ENCODE results near the gene COQ3. TPM values are rescaled to one million over a fixed set of nuclear protein-coding genes. Genes with fewer than 3 reads are reported as not detected.

COQ3 gene
- total RNA-seq, 1 experiment from 2014 or later = 14.4 TPM

DNA sequence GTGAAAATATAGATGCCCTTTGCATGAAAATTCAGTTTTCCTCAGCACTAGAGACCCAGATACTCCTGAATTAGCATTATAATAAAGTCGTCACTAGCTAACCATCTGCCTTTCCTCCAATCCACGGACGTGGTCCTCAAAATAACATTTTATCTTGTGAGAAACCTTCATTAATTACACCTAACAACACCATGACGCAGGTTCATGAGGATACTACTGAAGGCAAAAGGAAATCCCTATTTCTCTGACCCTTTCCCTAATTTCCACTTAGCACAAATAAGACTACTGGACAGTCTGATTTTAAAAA lies 32.4 kb upstream of the COQ3 start:
- peaks cover 31% of the 10 kb centered on the region for H4K20me1 ChIP-seq (ENCODE audit: insufficient read depth)
- no TSS peak for BruUV-seq (replicated peaks)
- H3K9me2 ChIP-seq (ENCODE audit: insufficient read depth) = no peaks in the 10 kb centered on the region
- ChIA-PET CTCF (no interaction called here), POLR2A (ENCODE audit: unreplicated experiment) (interaction anchor here (0.8 kb wide), 1 partner anchor 315 kb away, joined by 3 read pairs; no protein-coding TSS in a partner anchor)
- H3K9me3 ChIP-seq (ENCODE audit: insufficient read depth, low read depth) = no peaks in the 10 kb centered on the region
- intact Hi-C loops (cut with micrococcal nuclease; ENCODE audit: unreplicated experiment) = loop anchor here (5.0 kb wide), 1 partner anchor 141 kb away; the partner anchor contains the start of gene CCNC
- H3K36me3 ChIP-seq (ENCODE audit: low read depth) = peaks cover 5% of the 10 kb centered on the region; the same call in 1 of the 2 replicates
- H2AFZ ChIP-seq = peak overlapping the region; percentile 93
- peaks cover 31% of the 10 kb centered on the region for H3K4me1 ChIP-seq (replicated peaks; ENCODE audit: insufficient read depth)
- H3K4me2 ChIP-seq = peak overlapping the region; percentile 87
- peaks cover 23% of the 10 kb centered on the region for H3F3A ChIP-seq (ENCODE audit: insufficient read depth, low read depth)
- peaks cover 59% of the 10 kb centered on the region for H3K79me2 ChIP-seq (ENCODE audit: low read depth)
- H3K27me3 ChIP-seq (ENCODE audit: insufficient read depth, low read depth) = no peaks in the 10 kb centered on the region
- H3K27ac ChIP-seq = peak overlapping the region; percentile 94
- no peak for DNase-seq
- peak overlapping the region; percentile 88 for H3K4me3 ChIP-seq
- TF ChIP-seq EZH2 (IDR thresholded peaks at IDR 0.05; ENCODE audit: low read depth) = no peak
- no peak for TF ChIP-seq CTCF (conservative IDR thresholded peaks at IDR 0.05)

GRCh38 chr6:99425647-99426450 lies 31.9 kb upstream of the COQ3 start:
- ChIA-PET CTCF (interaction anchor here (0.7 to 1.3 kb wide), 2 partner anchors 15 to 95 kb away, joined by 3 to 4 read pairs; no protein-coding TSS in a partner anchor), POLR2A (ENCODE audit: unreplicated experiment) (interaction anchor here (0.6 to 0.8 kb wide), 2 partner anchors 143 to 315 kb away, joined by 3 to 5 read pairs; partner anchors contain the start of gene CCNC)
- H3K27ac ChIP-seq = peak overlapping the region; percentile 94
- peaks cover 65% of the 10 kb centered on the region for H3K79me2 ChIP-seq (ENCODE audit: low read depth)
- peaks cover 23% of the 10 kb centered on the region for H3F3A ChIP-seq (ENCODE audit: insufficient read depth, low read depth)
- H2AFZ ChIP-seq = peak overlapping the region; percentile 93
- TF ChIP-seq CTCF (conservative IDR thresholded peaks at IDR 0.05) (peak; percentile 66; the same call in 1 of the 2 replicates), EZH2 (IDR thresholded peaks at IDR 0.05; ENCODE audit: low read depth) (no peak)
- H3K9me3 ChIP-seq (ENCODE audit: insufficient read depth, low read depth) = no peaks in the 10 kb centered on the region
- peaks cover 31% of the 10 kb centered on the region for H3K4me1 ChIP-seq (replicated peaks; ENCODE audit: insufficient read depth)
- no peaks in the 10 kb centered on the region for H3K27me3 ChIP-seq (ENCODE audit: insufficient read depth, low read depth)
- BruUV-seq (replicated peaks) = TSS peak; percentile 49
- H3K4me2 ChIP-seq = peak overlapping the region; percentile 87
- peaks cover 5% of the 10 kb centered on the region; the same call in 1 of the 2 replicates for H3K36me3 ChIP-seq (ENCODE audit: low read depth)
- no peaks in the 10 kb centered on the region for H3K9me2 ChIP-seq (ENCODE audit: insufficient read depth)
- intact Hi-C loops (cut with micrococcal nuclease; ENCODE audit: unreplicated experiment) = loop anchor here (1.0 to 5.0 kb wide), 4 partner anchors 33 to 141 kb away; partner anchors contain the start of genes CCNC and USP45
- H3K4me3 ChIP-seq = peak overlapping the region; percentile 88
- DNase-seq = peak; percentile 70 to 79
- H4K20me1 ChIP-seq (ENCODE audit: insufficient read depth) = peaks cover 37% of the 10 kb centered on the region

- H3K27me3 ChIP-seq (ENCODE audit: insufficient read depth, low read depth) = no peaks in the 10 kb centered on the region
- H3K4me2 ChIP-seq = peak within 1 kb of the TSS; percentile 87
- H3F3A ChIP-seq (ENCODE audit: insufficient read depth, low read depth) = peaks cover 23% of the 10 kb centered on the region
- H2AFZ ChIP-seq = peak within 1 kb of the TSS; percentile 93
- DNase-seq = peak; percentile 87 to 97
- H3K4me3 ChIP-seq = peak within 1 kb of the TSS; percentile 88
- BruUV-seq (replicated peaks) = TSS peak; percentile 56
- H3K27ac ChIP-seq = peak within 1 kb of the TSS; percentile 94
- ChIA-PET CTCF (interaction anchor here (0.7 to 1.3 kb wide), 3 partner anchors 16 to 95 kb away, joined by 3 to 5 read pairs (median 4); no protein-coding TSS in a partner anchor), POLR2A (ENCODE audit: unreplicated experiment) (interaction anchor here (0.6 to 1.0 kb wide), 5 partner anchors 10 to 918 kb away, joined by 3 to 47 read pairs (median 5); partner anchors contain the start of genes CCNC and COQ3)
- H3K79me2 ChIP-seq (ENCODE audit: low read depth) = peaks cover 73% of the 10 kb centered on the region
- TF ChIP-seq EZH2 (IDR thresholded peaks at IDR 0.05; ENCODE audit: low read depth) = no peak
- TF ChIP-seq CTCF (conservative IDR thresholded peaks at IDR 0.05) = no peak
- peaks cover 45% of the 10 kb centered on the region for H4K20me1 ChIP-seq (ENCODE audit: insufficient read depth)
- H3K4me1 ChIP-seq (replicated peaks; ENCODE audit: insufficient read depth) = peaks cover 31% of the 10 kb centered on the region
- no peaks in the 10 kb centered on the region for H3K9me3 ChIP-seq (ENCODE audit: insufficient read depth, low read depth)
- intact Hi-C loops (cut with micrococcal nuclease; ENCODE audit: unreplicated experiment) = loop anchor here (1.0 to 5.0 kb wide), 4 partner anchors 32 to 142 kb away; partner anchors contain the start of genes CCNC and USP45
- H3K36me3 ChIP-seq (ENCODE audit: low read depth) = peaks cover 7% of the 10 kb centered on the region; the same call in 1 of the 2 replicates
- no peaks in the 10 kb centered on the region for H3K9me2 ChIP-seq (ENCODE audit: insufficient read depth)
These were observed 31.0 kb upstream of the COQ3 start, which contains the start of gene PNISR for GRCh38 chr6:99424761-99425646. Gene PNISR (minus strand): TSS chr6:99425308. CDS start chr6:99414659, 10,649 bp downstream.

Measured in PC-9 (cell line).